OCI-LY1 (cell line): Measurements from ENCODE around the gene CAMTA1.

ENCODE experiments used
- EZH2 ChIP-seq: fragments of 200-600 bp; sonication (generic), shearing (Covaris generic); IDR thresholded peaks from 2 replicates; pipeline ENCODE4 v1.8.0; 2017; ENCODE audit warnings: borderline replicate concordance, mixed run types, mild to moderate bottlenecking, antibody characterized with exemption, low read length, moderate library complexity, mixed read lengths
- TF ChIP-seq, protein P1 (sequence below): fragments of 200-600 bp; sonication (generic), shearing (Covaris generic); IDR thresholded peaks from 2 replicates; pipeline ENCODE4 v1.5.1; 2017; ENCODE audit warnings: mild to moderate bottlenecking, antibody characterized with exemption, low read length, moderate library complexity, mixed read lengths

DNA sequence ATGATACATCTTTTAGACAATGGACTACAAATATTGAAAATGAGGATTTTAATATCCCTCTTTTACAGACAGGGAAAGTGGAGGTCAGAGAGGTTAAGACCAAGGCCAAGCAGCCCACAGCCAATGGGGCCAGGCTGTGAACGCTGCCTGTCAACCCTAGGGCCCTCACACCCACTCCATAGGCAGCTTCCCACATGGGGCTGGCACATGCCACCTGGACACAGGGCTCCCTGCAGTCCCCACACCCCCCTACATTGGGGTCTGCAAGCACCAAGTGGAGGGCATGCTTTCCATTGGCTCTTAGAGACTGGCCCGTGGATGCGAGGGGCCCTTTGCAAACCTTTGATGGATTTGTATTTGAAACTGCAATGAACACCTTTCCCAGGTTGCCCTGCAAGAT is 637.3 kb downstream of the CAMTA1 start:
- TF ChIP-seq, protein P1, sequence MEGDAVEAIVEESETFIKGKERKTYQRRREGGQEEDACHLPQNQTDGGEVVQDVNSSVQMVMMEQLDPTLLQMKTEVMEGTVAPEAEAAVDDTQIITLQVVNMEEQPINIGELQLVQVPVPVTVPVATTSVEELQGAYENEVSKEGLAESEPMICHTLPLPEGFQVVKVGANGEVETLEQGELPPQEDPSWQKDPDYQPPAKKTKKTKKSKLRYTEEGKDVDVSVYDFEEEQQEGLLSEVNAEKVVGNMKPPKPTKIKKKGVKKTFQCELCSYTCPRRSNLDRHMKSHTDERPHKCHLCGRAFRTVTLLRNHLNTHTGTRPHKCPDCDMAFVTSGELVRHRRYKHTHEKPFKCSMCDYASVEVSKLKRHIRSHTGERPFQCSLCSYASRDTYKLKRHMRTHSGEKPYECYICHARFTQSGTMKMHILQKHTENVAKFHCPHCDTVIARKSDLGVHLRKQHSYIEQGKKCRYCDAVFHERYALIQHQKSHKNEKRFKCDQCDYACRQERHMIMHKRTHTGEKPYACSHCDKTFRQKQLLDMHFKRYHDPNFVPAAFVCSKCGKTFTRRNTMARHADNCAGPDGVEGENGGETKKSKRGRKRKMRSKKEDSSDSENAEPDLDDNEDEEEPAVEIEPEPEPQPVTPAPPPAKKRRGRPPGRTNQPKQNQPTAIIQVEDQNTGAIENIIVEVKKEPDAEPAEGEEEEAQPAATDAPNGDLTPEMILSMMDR = no peak
- no peak for TF ChIP-seq EZH2
